GM21447 (cell line): ENCODE data around the gene TNS4.

Source experiments
- ATAC-seq: cut with Tn5 transposase; IDR thresholded peaks from one replicate; pipeline ENCODE4 v1.9.1; 2021; ENCODE audit not compliant: unreplicated experiment

The TNS4 gene

GRCh38 chr17:40443196-40443987 is 58.0 kb downstream of the TNS4 start, which contains the start of gene IGFBP4:
TSS of gene IGFBP4 (plus strand) at chr17:40443450. CDS start at chr17:40443736, 286 bp downstream.
- no peak for ATAC-seq

GRCh38 chr17:40442392-40443195 is 58.8 kb downstream of the TNS4 start:
- no peak for ATAC-seq

- ATAC-seq: no peak
These were observed 61.3 kb downstream of the TNS4 start for GRCh38 chr17:40440166-40440565.

DNA sequence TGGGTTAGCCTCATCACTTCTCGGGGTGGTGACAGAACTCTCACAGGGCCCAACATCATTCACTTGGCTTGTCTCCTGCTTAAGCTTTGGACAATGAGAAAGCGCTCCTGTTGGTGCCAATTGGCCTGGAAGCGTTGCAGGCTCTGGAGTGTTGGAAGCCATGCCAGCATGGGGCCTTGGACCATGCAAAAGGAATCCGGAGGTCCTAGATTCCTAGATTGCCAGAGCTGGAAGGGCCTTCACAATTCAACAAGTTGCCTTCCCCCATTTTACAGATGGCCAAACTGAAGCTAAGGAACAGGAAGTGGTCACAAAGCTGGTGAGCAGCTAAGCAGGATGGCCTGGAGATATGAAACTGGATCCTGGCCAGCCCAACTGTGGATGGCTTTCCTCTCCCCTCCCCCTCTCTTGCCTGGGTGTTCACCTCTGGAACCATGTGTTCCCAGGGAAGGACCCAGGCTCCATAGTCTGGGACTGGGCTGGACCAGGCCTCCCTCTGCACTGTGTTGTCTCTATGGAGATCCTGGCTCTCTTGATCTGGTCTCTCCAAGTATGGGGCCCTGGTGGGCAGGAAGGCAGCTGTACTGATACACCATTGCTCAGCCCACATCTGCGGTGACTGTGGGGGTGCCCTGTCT is 64.2 kb downstream of the TNS4 start:
- ATAC-seq: no peak

GRCh38 chr17:40436636-40437035 is 64.8 kb downstream of the TNS4 start:
- ATAC-seq: no peak

GRCh38 chr17:40433551-40434415 is 67.6 kb downstream of the TNS4 start:
- no peak for ATAC-seq

- ATAC-seq: no peak
These were observed 68.4 kb downstream of the TNS4 start for GRCh38 chr17:40432864-40433528.

GRCh38 chr17:40431231-40431602 is 70.2 kb downstream of the TNS4 start:
- no peak for ATAC-seq

DNA sequence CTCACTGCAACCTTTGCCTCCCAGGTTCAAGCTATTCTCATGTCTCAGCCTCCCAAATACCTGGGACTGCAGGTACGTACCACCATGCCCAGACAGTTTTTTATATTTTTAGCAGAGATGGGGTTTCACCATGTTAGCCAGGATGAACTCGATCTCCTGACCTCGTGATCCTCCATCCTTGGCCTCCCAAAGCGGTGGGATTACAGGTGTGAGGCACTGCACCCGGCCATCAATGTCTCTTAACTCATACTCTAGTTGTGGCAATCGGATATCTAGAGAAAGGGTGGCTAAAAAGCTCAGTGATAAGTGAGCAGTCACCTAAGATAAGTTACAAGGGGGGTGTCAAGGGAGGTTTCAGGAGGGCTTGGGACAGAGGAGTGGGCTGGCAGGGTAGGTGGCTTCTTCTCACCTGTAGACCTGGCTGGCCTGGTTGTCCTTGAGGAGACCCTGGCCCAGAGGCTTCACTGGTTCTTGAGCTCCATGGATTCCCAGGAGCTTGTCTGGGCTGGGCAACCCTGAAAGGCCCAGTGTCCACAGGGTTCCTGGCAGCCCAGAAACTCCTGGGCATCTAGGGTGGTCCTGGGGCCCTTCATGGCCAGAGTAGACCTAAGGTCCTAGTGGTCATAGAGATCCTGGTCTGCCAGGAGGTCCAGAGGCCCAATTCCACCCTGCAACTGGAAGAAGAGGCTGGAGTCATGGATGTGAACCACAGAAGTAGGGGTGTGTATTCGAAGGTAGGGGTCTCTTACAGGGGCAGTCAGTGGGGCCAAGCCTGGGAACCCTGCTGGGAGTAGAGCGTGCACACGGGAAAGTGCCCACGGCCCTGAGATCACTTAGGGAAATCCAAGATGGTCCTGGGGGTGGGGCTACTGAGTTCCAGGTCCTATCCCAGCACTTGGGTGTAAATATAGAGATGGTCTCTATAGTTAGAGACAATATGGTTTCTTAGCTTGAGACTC is 70.9 kb downstream of the TNS4 start:
- ATAC-seq: no peak

DNA sequence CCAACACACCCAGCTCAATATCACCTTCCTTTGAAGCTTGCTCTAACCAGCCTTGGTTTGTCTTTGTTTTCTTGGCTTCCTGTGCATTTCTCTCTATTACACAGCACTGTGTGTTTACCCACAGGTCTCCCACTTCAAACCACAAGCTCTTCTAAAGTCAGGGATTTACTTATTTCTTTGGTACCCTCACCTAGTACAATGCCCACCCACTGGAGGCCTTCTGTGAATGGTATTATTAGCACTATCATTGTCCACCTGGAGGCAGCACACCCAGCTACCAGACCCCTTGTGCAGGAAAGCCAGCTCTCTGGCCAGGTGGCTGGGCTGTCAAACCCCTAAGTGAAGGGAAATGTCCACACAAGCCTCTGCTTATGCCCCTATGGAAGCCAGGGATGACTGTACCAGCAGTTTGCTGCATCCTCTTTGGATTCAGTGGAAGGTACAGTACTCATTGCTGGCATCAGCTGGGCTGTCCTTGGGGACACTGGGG is 74.4 kb downstream of the TNS4 start:
- ATAC-seq: no peak
